MM.1S (cell line): ENCODE measurements around the gene KRTAP12-1.

Experiments
- DNase-seq: peaks from one replicate; pipeline ENCODE4 v3.0.0-alpha.2; 2015
- H2AFZ ChIP-seq: fragments of 300-600 bp; sonication (generic); 2 replicates; pipeline ENCODE4 v1.6.0; 2016; ENCODE audit warnings: antibody characterized with exemption, low read length
- H3F3A ChIP-seq: fragments of 300-600 bp; sonication (generic); 2 replicates; pipeline ENCODE4 v1.6.1; 2016; ENCODE audit warnings: mild to moderate bottlenecking, antibody characterized with exemption, low read length, moderate library complexity, mixed read lengths; ENCODE audit not compliant: insufficient read depth
- H3K27ac ChIP-seq: fragments of 300-600 bp; sonication (generic); 2 replicates; pipeline ENCODE4 v1.5.1; 2016; ENCODE audit warnings: mild to moderate bottlenecking, low read length
- H3K27me3 ChIP-seq: fragments of 300-600 bp; sonication (generic); replicated peaks from 2 replicates; pipeline ENCODE4 v1.6.0; 2016; ENCODE audit warnings: low read length; ENCODE audit not compliant: insufficient read depth
- H3K36me3 ChIP-seq: fragments of 300-600 bp; sonication (generic); replicated peaks from 2 replicates; pipeline ENCODE4 v1.6.1; 2016; ENCODE audit warnings: mild to moderate bottlenecking, low read length, mixed read lengths; ENCODE audit not compliant: insufficient read depth
- H3K4me1 ChIP-seq: fragments of 300-600 bp; sonication (generic); 2 replicates; pipeline ENCODE4 v1.6.1; 2016; ENCODE audit warnings: low read length, mixed read lengths
- H3K4me2 ChIP-seq: fragments of 300-600 bp; sonication (generic); 2 replicates; pipeline ENCODE4 v1.6.0; 2016; ENCODE audit warnings: low read depth, low read length
- H3K4me3 ChIP-seq: fragments of 300-600 bp; sonication (generic); 2 replicates; pipeline ENCODE4 v1.5.1; 2016; ENCODE audit warnings: low read length, mixed read lengths
- H3K79me2 ChIP-seq: fragments of 300-600 bp; sonication (generic); 2 replicates; pipeline ENCODE4 v1.6.1; 2016; ENCODE audit warnings: mixed run types, low read length, mixed read lengths
- H3K9ac ChIP-seq: fragments of 300-600 bp; sonication (generic); 2 replicates; pipeline ENCODE4 v1.6.1; 2016; ENCODE audit warnings: low read length, mixed read lengths
- H3K9me2 ChIP-seq: fragments of 300-600 bp; sonication (generic); replicated peaks from 2 replicates; pipeline ENCODE4 v1.6.1; 2016; ENCODE audit warnings: mild to moderate bottlenecking, low read length, mixed read lengths; ENCODE audit not compliant: insufficient read depth
- H3K9me3 ChIP-seq: fragments of 300-600 bp; sonication (generic); replicated peaks from 2 replicates; pipeline ENCODE4 v1.6.1; 2016; ENCODE audit warnings: mild to moderate bottlenecking, low read length, mixed read lengths; ENCODE audit not compliant: insufficient read depth
- H4K20me1 ChIP-seq: fragments of 300-600 bp; sonication (generic); 2 replicates; pipeline ENCODE4 v1.6.1; 2016; ENCODE audit warnings: mild to moderate bottlenecking, low read length, moderate library complexity, mixed read lengths; ENCODE audit not compliant: insufficient read depth
- EZH2 ChIP-seq: fragments of 300-600 bp; sonication (generic); optimal IDR thresholded peaks from 2 replicates; pipeline ENCODE3; 2017; ENCODE audit warnings: low read depth, mild to moderate bottlenecking, antibody characterized with exemption, low read length, mixed read lengths
- EZH2phosphoT487 ChIP-seq: fragments of 300-600 bp; sonication (generic); IDR thresholded peaks from 2 replicates; pipeline ENCODE4 v1.6.1; 2018; ENCODE audit warnings: antibody characterized with exemption, low read length
- TF ChIP-seq, protein P1 (sequence below): fragments of 300-600 bp; sonication (generic); IDR thresholded peaks from 2 replicates; pipeline ENCODE4 v1.5.1; 2016; ENCODE audit warnings: antibody characterized with exemption, low read length, mixed read lengths

Gene KRTAP12-1

DNA sequence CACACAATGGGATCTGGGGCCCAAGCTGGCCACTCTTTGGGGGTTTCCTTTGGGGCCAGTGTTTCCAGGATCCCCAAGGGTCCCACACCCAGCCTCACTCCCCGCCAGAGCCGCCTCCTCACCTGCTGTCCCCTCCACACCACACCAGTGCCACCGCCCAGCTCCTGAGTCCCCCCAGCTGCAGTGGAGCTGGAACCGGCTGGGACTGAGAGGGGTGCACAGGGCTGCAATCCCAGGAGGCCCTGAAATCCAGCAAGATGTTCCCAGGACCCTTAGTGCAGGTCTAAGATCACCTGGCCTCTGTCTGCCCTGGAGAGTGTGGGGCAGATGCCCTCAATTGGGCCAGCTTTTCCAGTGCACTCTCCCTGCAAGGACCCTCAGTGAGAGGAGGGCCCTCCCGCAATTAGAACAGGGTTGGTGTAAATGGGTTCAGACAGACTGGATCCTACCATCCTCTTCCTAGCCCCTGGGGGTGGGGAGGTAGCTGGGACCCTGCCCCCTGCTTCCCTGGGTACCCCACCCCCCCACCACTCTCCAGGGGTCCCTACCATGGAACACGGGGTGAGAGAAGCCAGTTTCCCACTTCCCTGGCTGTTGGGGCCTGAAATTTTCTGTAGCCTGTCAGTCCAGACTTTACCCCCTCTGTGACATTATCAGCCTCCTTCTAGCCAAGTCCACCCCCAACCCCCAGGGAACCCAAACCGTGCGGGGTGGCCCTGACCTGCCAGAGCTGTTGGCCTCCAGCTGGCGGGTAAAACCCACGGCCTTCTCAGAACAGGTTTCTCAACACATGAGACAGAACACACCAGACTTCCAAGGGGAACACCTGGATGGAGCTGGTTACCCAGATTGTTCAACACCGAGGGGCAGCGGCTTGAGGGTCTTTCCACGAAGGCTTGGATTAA lies 22.0 kb upstream of the KRTAP12-1 start:
- H3K4me2 ChIP-seq: no peak overlapping the region
- H3K79me2 ChIP-seq: no peaks in the 10 kb centered on the region
- H3K27me3 ChIP-seq: peaks cover 89% of the 10 kb centered on the region
- no peak overlapping the region for H3K27ac ChIP-seq
- no peaks in the 10 kb centered on the region for H3K4me1 ChIP-seq
- H3K4me3 ChIP-seq: no peak overlapping the region
- H4K20me1 ChIP-seq: no peaks in the 10 kb centered on the region
- no peak overlapping the region for H2AFZ ChIP-seq
- H3K36me3 ChIP-seq: no peaks in the 10 kb centered on the region
- no peak for DNase-seq
- H3F3A ChIP-seq: no peaks in the 10 kb centered on the region
- no peak overlapping the region for H3K9ac ChIP-seq
- no peak for TF ChIP-seq EZH2phosphoT487
- no peak for TF ChIP-seq EZH2
- TF ChIP-seq, protein P1, sequence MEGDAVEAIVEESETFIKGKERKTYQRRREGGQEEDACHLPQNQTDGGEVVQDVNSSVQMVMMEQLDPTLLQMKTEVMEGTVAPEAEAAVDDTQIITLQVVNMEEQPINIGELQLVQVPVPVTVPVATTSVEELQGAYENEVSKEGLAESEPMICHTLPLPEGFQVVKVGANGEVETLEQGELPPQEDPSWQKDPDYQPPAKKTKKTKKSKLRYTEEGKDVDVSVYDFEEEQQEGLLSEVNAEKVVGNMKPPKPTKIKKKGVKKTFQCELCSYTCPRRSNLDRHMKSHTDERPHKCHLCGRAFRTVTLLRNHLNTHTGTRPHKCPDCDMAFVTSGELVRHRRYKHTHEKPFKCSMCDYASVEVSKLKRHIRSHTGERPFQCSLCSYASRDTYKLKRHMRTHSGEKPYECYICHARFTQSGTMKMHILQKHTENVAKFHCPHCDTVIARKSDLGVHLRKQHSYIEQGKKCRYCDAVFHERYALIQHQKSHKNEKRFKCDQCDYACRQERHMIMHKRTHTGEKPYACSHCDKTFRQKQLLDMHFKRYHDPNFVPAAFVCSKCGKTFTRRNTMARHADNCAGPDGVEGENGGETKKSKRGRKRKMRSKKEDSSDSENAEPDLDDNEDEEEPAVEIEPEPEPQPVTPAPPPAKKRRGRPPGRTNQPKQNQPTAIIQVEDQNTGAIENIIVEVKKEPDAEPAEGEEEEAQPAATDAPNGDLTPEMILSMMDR: no peak
- no peaks in the 10 kb centered on the region for H3K9me2 ChIP-seq
- H3K9me3 ChIP-seq: no peaks in the 10 kb centered on the region

DNA sequence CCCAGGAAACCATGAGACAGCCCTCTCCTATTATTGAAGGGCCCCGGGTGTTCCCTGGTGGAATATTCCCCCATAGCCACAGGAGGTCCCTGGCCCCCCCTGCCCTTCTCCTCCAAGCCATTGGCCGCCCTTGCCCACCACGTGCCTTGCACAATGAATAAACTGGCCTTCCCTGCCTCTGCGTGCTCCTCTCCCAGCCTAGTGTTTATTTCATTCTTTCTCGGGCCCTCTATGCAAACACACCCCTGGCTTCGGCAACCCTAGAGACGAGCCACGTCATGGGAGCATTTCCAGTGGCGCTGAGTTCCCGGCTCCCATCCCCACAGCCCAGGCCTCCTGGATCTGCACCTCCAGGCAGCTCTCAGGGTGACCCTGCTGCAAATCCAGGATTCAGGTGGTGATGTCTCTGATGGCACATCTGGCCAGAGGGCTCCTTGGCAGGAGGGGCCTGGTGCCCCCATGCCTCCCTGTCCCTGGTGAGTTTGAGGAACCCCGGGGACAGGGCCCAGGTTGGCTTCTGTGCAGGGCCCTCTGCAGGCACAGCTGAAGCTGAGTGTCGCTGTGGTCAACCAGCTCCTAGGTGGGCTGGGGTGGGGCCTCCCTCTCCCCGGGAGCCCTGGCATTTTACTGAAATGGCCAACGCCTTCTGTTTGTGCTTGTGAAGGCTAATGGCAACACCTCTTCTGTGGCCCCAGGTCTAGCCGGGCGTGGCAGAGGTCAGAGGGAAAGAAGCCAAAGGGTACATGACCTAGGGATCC lies 21.2 kb upstream of the KRTAP12-1 start:
- Histone ChIP-seq H3K27me3 (peaks cover 89% of the 10 kb centered on the region), H3K9me2 (no peaks in the 10 kb centered on the region), H3F3A (no peaks in the 10 kb centered on the region), H3K36me3 (no peaks in the 10 kb centered on the region), H3K9ac (no peak overlapping the region), H3K4me3 (no peak overlapping the region), H3K27ac (no peak overlapping the region), H3K4me1 (no peaks in the 10 kb centered on the region), H3K79me2 (no peaks in the 10 kb centered on the region), H4K20me1 (no peaks in the 10 kb centered on the region), H2AFZ (no peak overlapping the region), H3K4me2 (no peak overlapping the region), H3K9me3 (no peaks in the 10 kb centered on the region)
- TF ChIP-seq, protein P1: no peak
- no peak for TF ChIP-seq EZH2
- DNase-seq: no peak

DNA sequence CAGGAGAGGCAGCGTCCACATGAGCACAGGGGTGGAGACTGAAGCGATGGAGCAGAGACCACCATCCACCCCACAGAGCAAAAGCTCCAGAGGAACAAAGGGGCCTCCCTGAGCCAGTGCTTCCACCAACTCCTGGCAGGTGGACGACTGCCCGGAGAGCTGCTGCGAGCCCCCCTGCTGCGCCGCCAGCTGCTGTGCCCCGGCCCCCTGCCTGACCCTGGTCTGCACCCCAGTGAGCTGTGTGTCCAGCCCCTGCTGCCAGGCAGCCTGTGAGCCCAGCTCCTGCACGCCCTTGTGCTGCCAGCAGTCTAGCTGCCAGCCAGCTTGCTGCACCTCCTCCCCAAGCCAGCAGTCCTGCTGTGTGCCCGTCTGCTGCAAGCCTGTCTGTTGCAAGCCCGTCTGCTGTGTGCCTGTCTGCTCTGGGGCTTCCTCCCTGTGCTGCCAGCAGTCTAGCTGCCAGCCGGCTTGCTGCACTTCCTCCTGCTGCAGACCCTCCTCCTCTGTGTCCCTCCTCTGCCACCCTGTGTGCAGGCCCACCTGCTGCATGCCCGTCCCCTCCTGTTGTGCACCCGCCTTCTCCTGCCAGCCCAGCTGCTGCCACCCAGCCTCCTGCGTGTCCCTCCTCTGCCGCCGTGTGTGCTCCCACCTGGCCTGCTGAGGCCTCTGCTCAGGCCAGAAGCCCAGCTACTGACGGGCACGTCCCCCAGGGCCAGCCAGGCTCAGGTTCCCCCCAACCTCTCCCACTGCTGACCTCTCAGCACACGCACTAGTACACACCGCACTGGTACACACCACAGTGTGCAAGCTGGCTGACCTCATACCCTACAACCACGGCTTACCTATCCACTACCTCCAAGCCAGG lies 20.4 kb upstream of the KRTAP12-1 start:
- TF ChIP-seq EZH2: no peak
- TF ChIP-seq EZH2phosphoT487: no peak
- TF ChIP-seq, protein P1: no peak
- no peak for DNase-seq
- Histone ChIP-seq H2AFZ (no peak overlapping the region), H3K9ac (no peak overlapping the region), H3K4me1 (no peaks in the 10 kb centered on the region), H3K9me2 (no peaks in the 10 kb centered on the region), H3K27me3 (peaks cover 90% of the 10 kb centered on the region), H3K36me3 (no peaks in the 10 kb centered on the region), H4K20me1 (no peaks in the 10 kb centered on the region), H3K79me2 (no peaks in the 10 kb centered on the region), H3K4me2 (no peak overlapping the region), H3K27ac (no peak overlapping the region), H3K9me3 (no peaks in the 10 kb centered on the region), H3F3A (no peaks in the 10 kb centered on the region), H3K4me3 (no peak overlapping the region)
